Medulla oblongata (tissue), 1 donor: ENCODE data around the gene IQSEC2.

ENCODE experiments used
- DNase-seq: peaks from one replicate; pipeline ENCODE4 v3.0.0-alpha.2; 2015; ENCODE audit errors: extremely low spot score

Gene IQSEC2

GRCh38 chrX:53244610-53245009 lies 36.8 kb downstream of the IQSEC2 start:
- DNase-seq = no peak

GRCh38 chrX:53242310-53242709 lies 39.1 kb downstream of the IQSEC2 start:
- no peak for DNase-seq

- DNase-seq = no peak
These were observed 39.8 kb downstream of the IQSEC2 start for GRCh38 chrX:53241558-53241957.

GRCh38 chrX:53239474-53239873 lies 41.9 kb downstream of the IQSEC2 start:
- no peak for DNase-seq

- no peak for DNase-seq
These were observed 44.3 kb downstream of the IQSEC2 start for GRCh38 chrX:53237056-53237455.

- no peak for DNase-seq
These were observed 45.2 kb downstream of the IQSEC2 start for GRCh38 chrX:53236025-53236679.

GRCh38 chrX:53235566-53235965 lies 45.8 kb downstream of the IQSEC2 start:
- no peak for DNase-seq

GRCh38 chrX:53234484-53234883 lies 46.9 kb downstream of the IQSEC2 start:
- DNase-seq = no peak

GRCh38 chrX:53233536-53233935 lies 47.8 kb downstream of the IQSEC2 start:
- no peak for DNase-seq

- no peak for DNase-seq
These were observed 51.3 kb downstream of the IQSEC2 start for GRCh38 chrX:53230116-53230515.

GRCh38 chrX:53227224-53227765 lies 54.1 kb downstream of the IQSEC2 start:
- DNase-seq = no peak

- DNase-seq = peak; percentile 87
These were observed 56.3 kb downstream of the IQSEC2 start, which contains the start of gene KDM5C for GRCh38 chrX:53224860-53225797. Gene KDM5C, minus strand, starts transcription at chrX:53225207. Its CDS starts 318 bp downstream, at chrX:53224889.

- no peak for DNase-seq
These were observed 57.2 kb downstream of the IQSEC2 start for GRCh38 chrX:53223955-53224859.

- no peak for DNase-seq
These were observed 58.2 kb downstream of the IQSEC2 start for GRCh38 chrX:53223068-53223693.
